Measurements from ENCODE around the gene EME2.
A peak's percentile ranks its signal among the peaks of the same experiment; 100 is the strongest.

GRCh38 chr16:1770328-1771187 lies 2.1 kb upstream of the EME2 start:
- TF ChIP-seq EZH2 (IDR thresholded peaks at IDR 0.05; ENCODE audit: low read depth, unreplicated experiment) (no peak), CTCF (conservative IDR thresholded peaks at IDR 0.05; ENCODE audit: low read depth in 2 of 2) (no peak), EZH2phosphoT487 (IDR thresholded peaks at IDR 0.05; ENCODE audit: unreplicated experiment) (no peak), ZNF462 (CRISPR knock-in tag; IDR thresholded peaks at IDR 0.05) (no peak), POLR2AphosphoS5 (IDR thresholded peaks at IDR 0.05; ENCODE audit: low read depth) (peak; percentile 35), CREB1 (CRISPR knock-in tag; IDR thresholded peaks at IDR 0.05; ENCODE audit: low read depth) (0 out of 2 replicates have a peak, but pooled peaks have one; percentile 13), STAT1 (IDR thresholded peaks at IDR 0.05; ENCODE audit: unreplicated experiment) (no peak), JUNB (IDR thresholded peaks at IDR 0.05; ENCODE audit: unreplicated experiment) (no peak), ZNF331 (CRISPR knock-in tag; IDR thresholded peaks at IDR 0.05; ENCODE audit: low read depth) (no peak), NANOG (IDR thresholded peaks at IDR 0.05; ENCODE audit: borderline replicate concordance) (no peak), ZNF114 (CRISPR knock-in tag; IDR thresholded peaks at IDR 0.05) (no peak)
- TF ChIP-seq, protein P1, sequence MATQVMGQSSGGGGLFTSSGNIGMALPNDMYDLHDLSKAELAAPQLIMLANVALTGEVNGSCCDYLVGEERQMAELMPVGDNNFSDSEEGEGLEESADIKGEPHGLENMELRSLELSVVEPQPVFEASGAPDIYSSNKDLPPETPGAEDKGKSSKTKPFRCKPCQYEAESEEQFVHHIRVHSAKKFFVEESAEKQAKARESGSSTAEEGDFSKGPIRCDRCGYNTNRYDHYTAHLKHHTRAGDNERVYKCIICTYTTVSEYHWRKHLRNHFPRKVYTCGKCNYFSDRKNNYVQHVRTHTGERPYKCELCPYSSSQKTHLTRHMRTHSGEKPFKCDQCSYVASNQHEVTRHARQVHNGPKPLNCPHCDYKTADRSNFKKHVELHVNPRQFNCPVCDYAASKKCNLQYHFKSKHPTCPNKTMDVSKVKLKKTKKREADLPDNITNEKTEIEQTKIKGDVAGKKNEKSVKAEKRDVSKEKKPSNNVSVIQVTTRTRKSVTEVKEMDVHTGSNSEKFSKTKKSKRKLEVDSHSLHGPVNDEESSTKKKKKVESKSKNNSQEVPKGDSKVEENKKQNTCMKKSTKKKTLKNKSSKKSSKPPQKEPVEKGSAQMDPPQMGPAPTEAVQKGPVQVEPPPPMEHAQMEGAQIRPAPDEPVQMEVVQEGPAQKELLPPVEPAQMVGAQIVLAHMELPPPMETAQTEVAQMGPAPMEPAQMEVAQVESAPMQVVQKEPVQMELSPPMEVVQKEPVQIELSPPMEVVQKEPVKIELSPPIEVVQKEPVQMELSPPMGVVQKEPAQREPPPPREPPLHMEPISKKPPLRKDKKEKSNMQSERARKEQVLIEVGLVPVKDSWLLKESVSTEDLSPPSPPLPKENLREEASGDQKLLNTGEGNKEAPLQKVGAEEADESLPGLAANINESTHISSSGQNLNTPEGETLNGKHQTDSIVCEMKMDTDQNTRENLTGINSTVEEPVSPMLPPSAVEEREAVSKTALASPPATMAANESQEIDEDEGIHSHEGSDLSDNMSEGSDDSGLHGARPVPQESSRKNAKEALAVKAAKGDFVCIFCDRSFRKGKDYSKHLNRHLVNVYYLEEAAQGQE (IDR thresholded peaks at IDR 0.05; ENCODE audit: unreplicated experiment): no peak
- TF ChIP-seq, protein P2, sequence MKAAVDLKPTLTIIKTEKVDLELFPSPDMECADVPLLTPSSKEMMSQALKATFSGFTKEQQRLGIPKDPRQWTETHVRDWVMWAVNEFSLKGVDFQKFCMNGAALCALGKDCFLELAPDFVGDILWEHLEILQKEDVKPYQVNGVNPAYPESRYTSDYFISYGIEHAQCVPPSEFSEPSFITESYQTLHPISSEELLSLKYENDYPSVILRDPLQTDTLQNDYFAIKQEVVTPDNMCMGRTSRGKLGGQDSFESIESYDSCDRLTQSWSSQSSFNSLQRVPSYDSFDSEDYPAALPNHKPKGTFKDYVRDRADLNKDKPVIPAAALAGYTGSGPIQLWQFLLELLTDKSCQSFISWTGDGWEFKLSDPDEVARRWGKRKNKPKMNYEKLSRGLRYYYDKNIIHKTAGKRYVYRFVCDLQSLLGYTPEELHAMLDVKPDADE (IDR thresholded peaks at IDR 0.05): no peak

Data from GM23338 (cell line).